Measurements from ENCODE around the gene HDGFL3. TPM values are rescaled to one million over a fixed set of nuclear protein-coding genes. Genes with fewer than 3 reads are reported as not detected.
"Not testable (repeated sequence)": the region's sequence is repeated elsewhere in the genome, so short reads cannot be mapped to it uniquely, and the experiment has no call there.

HDGFL3 gene
- total and polyA plus RNA-seq, 5 donors: 17.0 to 45.2 (median 36.1) TPM

GRCh38 chr15:83102346-83102745 is 105.3 kb downstream of the HDGFL3 start:
- Histone ChIP-seq H3K27ac (ENCODE audit: low read length) (no peak overlapping the region), H3K9me3 (ENCODE audit: control insufficient read depth, low read length) (no peaks in the 10 kb centered on the region), H3K4me1 (ENCODE audit: control insufficient read depth, insufficient read depth, low read length) (no peaks in the 10 kb centered on the region), H3K27me3 (ENCODE audit: control insufficient read depth, insufficient read depth) (no peaks in the 10 kb centered on the region), H3K4me3 (ENCODE audit: low read length) (no peak overlapping the region)
- ATAC-seq: no peak
- intact Hi-C loops (cut with DNase I): no loop called here
- WGBS: 28% methylated on average over 2 of the region's 2 CpGs
- DNase-seq: no peak

GRCh38 chr15:83100097-83100646 is 107.5 kb downstream of the HDGFL3 start:
- WGBS: 27% methylated on average over 2 of the region's 2 CpGs
- DNase-seq (no peak), ATAC-seq (peak; percentile 27 to 64)
- Histone ChIP-seq H3K4me1 (ENCODE audit: control insufficient read depth, insufficient read depth, low read length) (no peaks in the 10 kb centered on the region), H3K27me3 (ENCODE audit: control insufficient read depth, insufficient read depth) (no peaks in the 10 kb centered on the region), H3K27ac (ENCODE audit: low read length) (no peak overlapping the region), H3K4me3 (ENCODE audit: low read length) (no peak overlapping the region), H3K9me3 (ENCODE audit: control insufficient read depth, low read length) (no peaks in the 10 kb centered on the region)
- intact Hi-C loops (cut with DNase I): no loop called here

GRCh38 chr15:83099290-83099689 is 108.3 kb downstream of the HDGFL3 start:
- ATAC-seq (peak; percentile 31 to 32), DNase-seq (no peak)
- Histone ChIP-seq H3K27me3 (ENCODE audit: control insufficient read depth, insufficient read depth) (no peaks in the 10 kb centered on the region), H3K4me3 (ENCODE audit: low read length) (no peak overlapping the region), H3K27ac (ENCODE audit: low read length) (no peak overlapping the region), H3K4me1 (ENCODE audit: control insufficient read depth, insufficient read depth, low read length) (no peaks in the 10 kb centered on the region), H3K9me3 (ENCODE audit: control insufficient read depth, low read length) (no peaks in the 10 kb centered on the region)
- intact Hi-C loops (cut with DNase I): no loop called here
- WGBS: 44% methylated on average over 2 of the region's 2 CpGs

GRCh38 chr15:83098079-83098478 is 109.5 kb downstream of the HDGFL3 start:
- no peaks in the 10 kb centered on the region for H3K9me3 ChIP-seq (ENCODE audit: control insufficient read depth, low read length)
- H3K4me3 ChIP-seq (ENCODE audit: low read length): no peak overlapping the region
- H3K27ac ChIP-seq (ENCODE audit: low read length): no peak overlapping the region
- ATAC-seq (no peak), DNase-seq (no peak)
- no peaks in the 10 kb centered on the region for H3K4me1 ChIP-seq (ENCODE audit: control insufficient read depth, insufficient read depth, low read length)
- intact Hi-C loops (cut with DNase I): no loop called here
- H3K27me3 ChIP-seq (ENCODE audit: control insufficient read depth, insufficient read depth): no peaks in the 10 kb centered on the region

- H3K9me3 ChIP-seq (ENCODE audit: control insufficient read depth, low read length): no peaks in the 10 kb centered on the region
- intact Hi-C loops (cut with DNase I): no loop called here
- H3K27me3 ChIP-seq (ENCODE audit: control insufficient read depth, insufficient read depth): no peaks in the 10 kb centered on the region
- H3K4me1 ChIP-seq (ENCODE audit: control insufficient read depth, insufficient read depth, low read length): no peaks in the 10 kb centered on the region
- no peak overlapping the region for H3K4me3 ChIP-seq (ENCODE audit: low read length)
- DNase-seq: no peak
- no peak for ATAC-seq
- 92% methylated on average over 5 of the region's 5 CpGs for WGBS
- H3K27ac ChIP-seq (ENCODE audit: low read length): no peak overlapping the region
Measured at GRCh38 chr15:83094583-83094982, 113.0 kb downstream of the HDGFL3 start.

- Histone ChIP-seq H3K4me3 (ENCODE audit: low read length) (no peak overlapping the region), H3K27ac (ENCODE audit: low read length) (peak overlapping the region; percentile 62)
- DNase-seq: peak in 2 of 3 donors; percentile 52 to 76
Measured at GRCh38 chr15:83092309-83092976, 115.2 kb downstream of the HDGFL3 start.

GRCh38 chr15:83091965-83092308 is 115.7 kb downstream of the HDGFL3 start:
- intact Hi-C loops (cut with DNase I); H3K4me1 ChIP-seq (ENCODE audit: control insufficient read depth, insufficient read depth, low read length); H3K27me3 ChIP-seq (ENCODE audit: control insufficient read depth, insufficient read depth); H3K9me3 ChIP-seq (ENCODE audit: control insufficient read depth, low read length); DNase-seq; H3K4me3 ChIP-seq (ENCODE audit: low read length): not testable (repeated sequence)
- peak overlapping the region; percentile 62 for H3K27ac ChIP-seq (ENCODE audit: low read length)
- peak; percentile 12 to 26 for ATAC-seq
- WGBS: 90% methylated on average over 3 of the region's 3 CpGs

More at GRCh38 chr15:83092309-83092976, 115.2 kb downstream of the HDGFL3 start:
- H3K27me3 ChIP-seq (ENCODE audit: control insufficient read depth, insufficient read depth): no peaks in the 10 kb centered on the region
- no peaks in the 10 kb centered on the region for H3K4me1 ChIP-seq (ENCODE audit: control insufficient read depth, insufficient read depth, low read length)
- H3K9me3 ChIP-seq (ENCODE audit: control insufficient read depth, low read length): no peaks in the 10 kb centered on the region
- WGBS: 46% methylated on average over 4 of the region's 4 CpGs
- intact Hi-C loops (cut with DNase I): no loop called here
- ATAC-seq: peak; percentile 92 to 97

GRCh38 chr15:83090465-83090864 is 117.2 kb downstream of the HDGFL3 start:
- intact Hi-C loops (cut with DNase I): no loop called here
- WGBS: 36% methylated on average over 4 of the region's 4 CpGs
- ATAC-seq (no peak), DNase-seq (no peak)
- Histone ChIP-seq H3K4me3 (ENCODE audit: low read length) (no peak overlapping the region), H3K27me3 (ENCODE audit: control insufficient read depth, insufficient read depth) (no peaks in the 10 kb centered on the region), H3K9me3 (ENCODE audit: control insufficient read depth, low read length) (no peaks in the 10 kb centered on the region), H3K4me1 (ENCODE audit: control insufficient read depth, insufficient read depth, low read length) (no peaks in the 10 kb centered on the region), H3K27ac (ENCODE audit: low read length) (no peak overlapping the region)

GRCh38 chr15:83088876-83089275 is 118.7 kb downstream of the HDGFL3 start:
- WGBS: 62% methylated on average over 2 of the region's 2 CpGs
- intact Hi-C loops (cut with DNase I): no loop called here

GRCh38 chr15:83087576-83087975 is 120.0 kb downstream of the HDGFL3 start:
- ATAC-seq (no peak), DNase-seq (no peak)
- Histone ChIP-seq H3K4me1 (ENCODE audit: control insufficient read depth, insufficient read depth, low read length) (no peaks in the 10 kb centered on the region), H3K9me3 (ENCODE audit: control insufficient read depth, low read length) (no peaks in the 10 kb centered on the region), H3K27ac (ENCODE audit: low read length) (no peak overlapping the region), H3K27me3 (ENCODE audit: control insufficient read depth, insufficient read depth) (no peaks in the 10 kb centered on the region), H3K4me3 (ENCODE audit: low read length) (no peak overlapping the region)
- 58% methylated on average over 2 of the region's 2 CpGs for WGBS
- intact Hi-C loops (cut with DNase I): no loop called here

More at GRCh38 chr15:83088876-83089275, 118.7 kb downstream of the HDGFL3 start:
- no peaks in the 10 kb centered on the region for H3K9me3 ChIP-seq (ENCODE audit: control insufficient read depth, low read length)
- H3K4me3 ChIP-seq (ENCODE audit: low read length): no peak overlapping the region
- ATAC-seq (no peak), DNase-seq (no peak)
- no peaks in the 10 kb centered on the region for H3K27me3 ChIP-seq (ENCODE audit: control insufficient read depth, insufficient read depth)
- H3K4me1 ChIP-seq (ENCODE audit: control insufficient read depth, insufficient read depth, low read length): no peaks in the 10 kb centered on the region
- no peak overlapping the region for H3K27ac ChIP-seq (ENCODE audit: low read length)

GRCh38 chr15:83085864-83086552 is 121.6 kb downstream of the HDGFL3 start:
- WGBS: 90% methylated on average over 8 of the region's 8 CpGs
- H3K4me1 ChIP-seq (ENCODE audit: control insufficient read depth, insufficient read depth, low read length); DNase-seq; H3K27ac ChIP-seq (ENCODE audit: low read length); ATAC-seq; H3K9me3 ChIP-seq (ENCODE audit: control insufficient read depth, low read length); H3K4me3 ChIP-seq (ENCODE audit: low read length); H3K27me3 ChIP-seq (ENCODE audit: control insufficient read depth, insufficient read depth); intact Hi-C loops (cut with DNase I): not testable (repeated sequence)
